ENCODE data around the gene PAQR5. TPM values are rescaled to one million over a fixed set of nuclear protein-coding genes. Genes with fewer than 3 reads are reported as not detected.

The PAQR5 gene
- total RNA-seq, 1 experiment from 2014 or later = 2.0 TPM

GRCh38 chr15:69296606-69297005, 2.1 kb upstream of the PAQR5 start:
- H3K27me3 ChIP-seq (ENCODE audit: control insufficient read depth, insufficient read depth, low read length) = peaks cover 5% of the 10 kb centered on the region
- ATAC-seq (no peak), DNase-seq (ENCODE audit: low read depth, low spot score) (no peak)
- H3K4me3 ChIP-seq (ENCODE audit: low read depth in 2 of 2, low read length in 2 of 2) = no peak overlapping the region
- H3K27ac ChIP-seq (ENCODE audit: low read length) = no peak overlapping the region
- TF ChIP-seq CTCF (IDR thresholded peaks at IDR 0.05) (no peak), SIN3A (IDR thresholded peaks at IDR 0.05; ENCODE audit: borderline replicate concordance, insufficient read depth, low read depth, low read length) (no peak), POLR2AphosphoS5 (IDR thresholded peaks at IDR 0.05; ENCODE audit: low read depth, low read length) (no peak), TCF7L2 (IDR thresholded peaks at IDR 0.05; ENCODE audit: low read depth, low read length) (no peak), REST (IDR thresholded peaks at IDR 0.05; ENCODE audit: insufficient read depth in 1 of 2, low read depth in 2 of 2, low read length in 1 of 2) (no peak)
- no TSS peak for BruUV-seq (replicated peaks)
- no peaks in the 10 kb centered on the region for H3K9me3 ChIP-seq (ENCODE audit: control insufficient read depth, insufficient read depth, low read depth, low read length)
- intact Hi-C loops (cut with micrococcal nuclease; ENCODE audit: unreplicated experiment) = no loop called here
- POLR2A ChIA-PET = no interaction called here
- in situ Hi-C loops (cut with HindIII; ENCODE audit: low pct_unique_long_range_greater_than_20kb, low sequenced_read_pairs) = no loop called here
- CTCF ChIA-PET = interaction anchor here (0.5 kb wide), 1 partner anchor 18 kb away, joined by 3 read pairs; no protein-coding TSS in a partner anchor
- peaks cover 3% of the 10 kb centered on the region; the same call in 1 of the 2 replicates for H3K4me1 ChIP-seq (ENCODE audit: control insufficient read depth, insufficient read depth, low read length)
- no peaks in the 10 kb centered on the region for H3K36me3 ChIP-seq (ENCODE audit: control insufficient read depth, insufficient read depth, low read length)

- DNase-seq (ENCODE audit: low read depth, low spot score) = no peak
- H3K4me1 ChIP-seq (ENCODE audit: control insufficient read depth, insufficient read depth, low read length) = peaks cover 3% of the 10 kb centered on the region; the same call in 1 of the 2 replicates
- ATAC-seq = no peak
- H3K27me3 ChIP-seq (ENCODE audit: control insufficient read depth, insufficient read depth, low read length) = peaks cover 5% of the 10 kb centered on the region
- BruUV-seq (replicated peaks) = no TSS peak
- ChIA-PET POLR2A (no interaction called here), CTCF (interaction anchor here (0.8 kb wide), 1 partner anchor 1045 kb away, joined by 3 read pairs; no protein-coding TSS in a partner anchor)
- no peak overlapping the region for H3K4me3 ChIP-seq (ENCODE audit: low read depth in 2 of 2, low read length in 2 of 2)
- H3K36me3 ChIP-seq (ENCODE audit: control insufficient read depth, insufficient read depth, low read length) = no peaks in the 10 kb centered on the region
- in situ Hi-C loops (cut with HindIII; ENCODE audit: low pct_unique_long_range_greater_than_20kb, low sequenced_read_pairs) = no loop called here
- no peaks in the 10 kb centered on the region for H3K9me3 ChIP-seq (ENCODE audit: control insufficient read depth, insufficient read depth, low read depth, low read length)
- TF ChIP-seq SIN3A (IDR thresholded peaks at IDR 0.05; ENCODE audit: borderline replicate concordance, insufficient read depth, low read depth, low read length) (no peak), TCF7L2 (IDR thresholded peaks at IDR 0.05; ENCODE audit: low read depth, low read length) (no peak), POLR2AphosphoS5 (IDR thresholded peaks at IDR 0.05; ENCODE audit: low read depth, low read length) (no peak), CTCF (IDR thresholded peaks at IDR 0.05) (no peak), REST (IDR thresholded peaks at IDR 0.05; ENCODE audit: insufficient read depth in 1 of 2, low read depth in 2 of 2, low read length in 1 of 2) (no peak)
- intact Hi-C loops (cut with micrococcal nuclease; ENCODE audit: unreplicated experiment) = no loop called here
- no peak overlapping the region for H3K27ac ChIP-seq (ENCODE audit: low read length)
These were observed 914 bp upstream of the PAQR5 start for GRCh38 chr15:69297642-69298353.
